HG03521 (cell line): ENCODE results near the gene CLSTN2.

Source experiments
- ATAC-seq: cut with Tn5 transposase; IDR thresholded peaks from one replicate; pipeline ENCODE4 v1.9.1; 2021; ENCODE audit warnings: mild to moderate bottlenecking, moderate library complexity; ENCODE audit not compliant: unreplicated experiment

CLSTN2 gene

GRCh38 chr3:140268103-140268502, 333.1 kb downstream of the CLSTN2 start:
- no peak for ATAC-seq

- no peak for ATAC-seq
These were observed 333.6 kb downstream of the CLSTN2 start for GRCh38 chr3:140268610-140269009.

GRCh38 chr3:140270329-140270728, 335.3 kb downstream of the CLSTN2 start:
- ATAC-seq, result no peak

GRCh38 chr3:140273542-140274195, 338.7 kb downstream of the CLSTN2 start:
- no peak for ATAC-seq

- no peak for ATAC-seq
These were observed 339.4 kb downstream of the CLSTN2 start for GRCh38 chr3:140274429-140274828.

- no peak for ATAC-seq
These were observed 341.7 kb downstream of the CLSTN2 start for GRCh38 chr3:140276703-140277102.

GRCh38 chr3:140277886-140278285, 342.9 kb downstream of the CLSTN2 start:
- ATAC-seq, result no peak

GRCh38 chr3:140284372-140284771, 349.4 kb downstream of the CLSTN2 start:
- ATAC-seq, result no peak

GRCh38 chr3:140285380-140285779, 350.4 kb downstream of the CLSTN2 start:
- ATAC-seq, result no peak

- no peak for ATAC-seq
These were observed 353.6 kb downstream of the CLSTN2 start for GRCh38 chr3:140288595-140288994.

GRCh38 chr3:140290105-140290504, 355.1 kb downstream of the CLSTN2 start:
- ATAC-seq, result no peak

GRCh38 chr3:140292170-140292569, 357.2 kb downstream of the CLSTN2 start:
- ATAC-seq, result no peak

- no peak for ATAC-seq
These were observed 357.7 kb downstream of the CLSTN2 start for GRCh38 chr3:140292684-140293083.

GRCh38 chr3:140294058-140294457, 359.1 kb downstream of the CLSTN2 start:
- no peak for ATAC-seq

- no peak for ATAC-seq
These were observed 361.9 kb downstream of the CLSTN2 start for GRCh38 chr3:140296796-140297352.

GRCh38 chr3:140298043-140298442, 363.1 kb downstream of the CLSTN2 start:
- ATAC-seq, result no peak

GRCh38 chr3:140298569-140299070, 363.6 kb downstream of the CLSTN2 start:
- no peak for ATAC-seq

- no peak for ATAC-seq
These were observed 368.9 kb downstream of the CLSTN2 start for GRCh38 chr3:140303875-140304274.

- no peak for ATAC-seq
These were observed 373.6 kb downstream of the CLSTN2 start for GRCh38 chr3:140308535-140308934.

- ATAC-seq, result no peak
These were observed 376.4 kb downstream of the CLSTN2 start for GRCh38 chr3:140311428-140311827.

GRCh38 chr3:140315955-140316354, 381.0 kb downstream of the CLSTN2 start:
- no peak for ATAC-seq

- ATAC-seq, result no peak
These were observed 381.5 kb downstream of the CLSTN2 start for GRCh38 chr3:140316466-140316865.
